Stimulated activated CD4-positive, alpha-beta T cell treated with anti-CD3 and anti-CD28 coated beads, TNF-alpha, amount 100 ng/mL, for 4 hours (primary cell): Measurements from ENCODE around the gene ST6GALNAC3.

ENCODE experiments used
- DNase-seq, 3 experiments: peaks; one replicate each; pipeline ENCODE4 v3.0.0-alpha.2; 2020; ENCODE audit warnings: low read depth in 3 of 3

ST6GALNAC3 gene

DNA sequence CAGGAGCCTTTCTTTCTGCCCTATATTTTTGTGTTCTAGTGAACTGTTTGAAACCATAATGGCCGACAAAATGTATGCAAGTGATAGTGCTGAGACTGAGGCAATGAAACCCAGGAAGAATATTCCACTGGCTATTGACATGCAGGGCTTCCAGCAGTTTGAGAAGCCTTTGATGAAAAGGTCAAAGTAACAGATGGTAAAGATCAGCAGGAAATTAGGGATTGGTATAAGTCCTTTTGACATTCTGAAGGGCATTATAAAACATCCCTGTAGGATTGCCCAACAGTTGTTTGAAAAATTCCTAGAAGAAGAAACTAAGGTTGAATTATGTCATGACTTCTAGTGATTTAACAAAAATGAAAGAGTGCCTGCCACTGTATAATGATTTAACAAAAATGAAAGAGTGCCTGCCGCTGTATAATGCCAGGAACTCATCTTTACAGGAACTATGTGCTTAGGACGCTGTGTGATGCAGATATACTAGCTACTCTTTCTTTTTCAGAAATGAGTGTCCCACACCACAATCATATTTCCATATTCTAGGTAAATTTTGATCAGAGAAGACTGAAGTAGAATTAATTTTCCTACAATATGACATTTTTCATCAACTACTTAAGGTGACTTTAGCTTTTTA lies 508.8 kb downstream of the ST6GALNAC3 start:
- DNase-seq, result no peak

- DNase-seq, result no peak
These were observed 509.4 kb downstream of the ST6GALNAC3 start for GRCh38 chr1:76583875-76584477.

- no peak for DNase-seq
These were observed 511.6 kb downstream of the ST6GALNAC3 start for GRCh38 chr1:76585980-76586674.

- DNase-seq, result no peak
These were observed 512.7 kb downstream of the ST6GALNAC3 start for GRCh38 chr1:76587212-76587611.

GRCh38 chr1:76591461-76591860 lies 516.9 kb downstream of the ST6GALNAC3 start:
- DNase-seq, result no peak

GRCh38 chr1:76591963-76592362 lies 517.4 kb downstream of the ST6GALNAC3 start:
- no peak for DNase-seq

- DNase-seq, result no peak
These were observed 518.6 kb downstream of the ST6GALNAC3 start for GRCh38 chr1:76593141-76593540.

DNA sequence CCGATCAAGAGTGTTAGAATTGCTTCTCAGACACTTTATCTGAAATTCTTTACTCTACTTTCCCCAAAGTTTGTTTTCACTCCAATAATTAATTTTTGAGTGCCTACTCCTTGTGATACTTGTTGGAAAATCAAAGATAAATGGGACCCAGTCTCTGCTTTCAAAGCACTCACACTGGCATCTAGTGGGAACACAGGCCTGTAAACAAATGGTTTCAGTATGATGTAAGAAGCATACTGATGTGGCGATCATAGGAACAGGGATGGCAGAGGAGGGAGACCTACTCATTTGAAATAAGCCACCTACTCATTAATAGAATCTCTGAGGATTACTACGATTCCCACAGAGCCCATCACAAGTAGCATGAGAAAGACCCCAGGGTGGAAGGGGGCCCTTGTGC lies 519.1 kb downstream of the ST6GALNAC3 start:
- DNase-seq, result no peak

DNA sequence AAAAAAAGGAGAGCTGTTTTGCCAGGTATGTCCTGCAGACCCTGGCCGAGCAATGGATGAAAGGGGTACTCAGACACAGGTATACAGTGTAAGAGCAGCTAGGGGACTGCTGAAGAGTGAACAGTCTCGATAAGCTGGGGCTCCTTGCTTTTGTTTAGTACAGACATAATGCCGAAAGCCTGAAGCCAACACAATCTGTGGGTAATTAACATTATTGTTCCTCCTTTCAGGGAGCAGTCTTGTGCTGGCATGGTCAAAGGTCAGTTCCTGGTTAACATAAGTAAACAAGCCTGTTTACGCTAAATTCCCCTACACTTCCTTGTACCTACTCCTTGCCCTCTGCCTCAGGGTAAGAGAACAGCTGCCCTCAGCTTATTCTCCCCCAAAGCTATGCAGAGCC lies 520.5 kb downstream of the ST6GALNAC3 start:
- no peak for DNase-seq

- no peak for DNase-seq
These were observed 526.9 kb downstream of the ST6GALNAC3 start for GRCh38 chr1:76601465-76601864.

GRCh38 chr1:76607717-76608116 lies 533.2 kb downstream of the ST6GALNAC3 start:
- no peak for DNase-seq

DNA sequence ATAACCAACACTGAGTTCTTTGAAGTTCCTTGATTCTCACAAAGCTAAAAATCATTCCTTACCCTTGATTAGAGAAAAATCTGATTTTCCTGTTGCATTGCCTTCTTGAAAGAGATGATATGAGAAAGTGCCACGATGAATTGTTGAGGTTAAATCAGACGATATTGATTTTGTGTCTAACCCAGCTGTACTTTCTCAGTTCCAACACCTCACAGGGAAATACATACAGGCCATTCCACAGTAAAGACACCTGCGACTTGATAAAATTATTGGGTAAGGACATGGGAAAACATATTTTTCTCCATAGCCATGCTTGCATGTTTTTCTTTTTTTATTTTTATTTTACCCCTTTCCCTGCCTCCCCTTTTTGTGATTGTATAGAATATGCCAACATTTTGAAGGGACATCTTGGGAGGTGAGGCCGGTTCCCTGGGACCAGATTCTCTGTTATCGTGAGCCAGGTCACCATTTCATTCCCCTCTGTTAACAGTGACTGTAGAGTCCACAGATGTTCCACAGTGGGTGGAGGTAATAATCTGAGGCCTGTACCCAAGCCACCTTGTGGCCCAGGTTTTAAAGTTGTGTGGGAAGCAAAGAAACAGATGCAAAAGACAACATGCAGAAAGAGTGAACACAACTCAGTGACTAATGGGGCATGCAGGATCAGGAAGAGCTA lies 537.4 kb downstream of the ST6GALNAC3 start:
- DNase-seq, result no peak

- DNase-seq, result no peak
These were observed 539.3 kb downstream of the ST6GALNAC3 start for GRCh38 chr1:76613886-76614285.

- DNase-seq, result no peak
These were observed 540.9 kb downstream of the ST6GALNAC3 start for GRCh38 chr1:76615253-76616035.

GRCh38 chr1:76620371-76620770 lies 545.8 kb downstream of the ST6GALNAC3 start:
- DNase-seq, result no peak

GRCh38 chr1:76622774-76623528 lies 548.4 kb downstream of the ST6GALNAC3 start:
- DNase-seq, result no peak

DNA sequence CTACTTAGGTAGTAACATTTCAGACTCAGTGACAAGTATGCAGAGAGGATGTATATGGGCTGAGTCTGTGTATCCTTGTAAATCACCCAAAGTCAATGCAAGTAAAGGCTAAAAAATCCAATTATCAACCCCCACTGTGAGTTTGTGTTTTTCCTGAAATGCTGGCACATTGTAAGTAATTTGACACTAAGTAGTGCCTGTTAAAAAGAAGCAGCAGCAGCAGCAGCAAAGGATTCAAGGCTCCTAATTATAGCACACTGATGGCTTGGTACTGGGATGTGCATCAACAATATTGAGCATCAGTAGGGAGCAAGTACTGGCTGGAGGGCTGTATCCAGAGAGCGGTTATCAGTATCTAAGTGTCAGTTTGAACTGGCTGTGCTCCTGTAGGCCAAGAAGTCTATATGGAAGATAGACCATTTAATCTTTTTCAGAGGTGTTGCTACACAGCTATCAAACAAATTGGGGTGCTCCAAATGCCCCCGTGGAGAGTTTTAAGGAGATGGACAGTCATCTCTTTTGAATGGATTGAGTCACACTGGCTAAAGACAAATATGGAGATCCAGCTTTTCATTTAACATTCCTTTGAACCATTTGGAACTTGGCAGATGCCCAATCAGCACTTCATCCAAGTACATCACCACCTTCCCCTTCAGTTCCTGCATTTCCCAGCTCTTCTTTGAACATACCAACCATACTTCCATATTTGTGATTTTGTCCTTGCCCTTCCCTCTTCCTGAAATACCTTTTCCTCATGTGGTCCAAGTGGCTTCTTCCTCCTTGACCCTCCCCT lies 551.5 kb downstream of the ST6GALNAC3 start:
- DNase-seq, result no peak

- DNase-seq, result no peak
These were observed 553.0 kb downstream of the ST6GALNAC3 start for GRCh38 chr1:76627498-76627897.

GRCh38 chr1:76627901-76628300 lies 553.4 kb downstream of the ST6GALNAC3 start:
- DNase-seq, result no peak

DNA sequence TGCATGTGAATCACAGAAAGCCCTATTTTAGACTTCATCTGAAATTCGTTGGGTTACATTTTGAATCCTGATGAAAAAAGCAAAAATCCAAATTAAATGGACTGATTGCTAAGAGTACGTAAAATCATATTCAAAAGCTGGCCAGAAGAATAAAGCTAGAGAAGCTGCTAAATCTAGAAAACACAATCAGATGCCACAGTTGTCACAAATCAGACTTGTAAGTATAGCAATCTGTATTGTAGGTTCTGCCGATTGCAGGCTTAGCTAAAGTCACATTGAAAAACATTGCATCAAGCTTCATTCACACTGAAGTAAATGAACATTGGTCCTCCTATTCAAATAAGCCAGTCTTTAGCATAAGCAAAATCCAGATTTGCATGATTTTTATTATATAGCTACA lies 557.6 kb downstream of the ST6GALNAC3 start:
- DNase-seq, result no peak
